HG03342 (cell line): Measurements from ENCODE around the gene NANS.
"Not testable (repeated sequence)": the region's sequence is repeated elsewhere in the genome, so short reads cannot be mapped to it uniquely, and the experiment has no call there.

Experiments
- ATAC-seq: cut with Tn5 transposase; IDR thresholded peaks from one replicate; pipeline ENCODE4 v1.9.1; 2021; ENCODE audit warnings: mild to moderate bottlenecking, moderate library complexity; ENCODE audit not compliant: unreplicated experiment

Gene NANS

DNA sequence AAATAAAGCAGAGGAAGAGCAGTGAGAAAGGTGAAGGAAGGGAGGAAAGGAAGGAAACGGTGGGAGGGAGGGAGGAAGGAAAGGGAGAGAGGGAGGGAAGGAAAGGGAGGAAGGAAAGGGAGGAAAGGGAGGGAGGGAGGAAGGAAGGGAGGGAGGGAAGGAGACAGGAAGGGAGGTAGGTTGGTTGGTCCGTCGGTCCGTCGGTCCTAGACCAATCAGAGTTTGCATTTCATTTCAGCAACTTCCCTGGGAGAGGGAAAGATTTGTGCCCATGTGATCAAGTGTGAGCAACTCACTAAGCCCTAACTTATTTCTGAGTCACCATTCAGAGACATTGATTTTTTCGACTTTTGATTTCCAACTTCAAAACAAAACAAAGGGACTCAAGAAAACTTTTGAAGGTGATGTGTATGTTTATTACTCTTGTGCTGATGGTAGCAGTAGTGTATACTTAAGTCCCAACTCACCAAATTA, 18.8 kb downstream of the NANS start:
- ATAC-seq, result no peak

DNA sequence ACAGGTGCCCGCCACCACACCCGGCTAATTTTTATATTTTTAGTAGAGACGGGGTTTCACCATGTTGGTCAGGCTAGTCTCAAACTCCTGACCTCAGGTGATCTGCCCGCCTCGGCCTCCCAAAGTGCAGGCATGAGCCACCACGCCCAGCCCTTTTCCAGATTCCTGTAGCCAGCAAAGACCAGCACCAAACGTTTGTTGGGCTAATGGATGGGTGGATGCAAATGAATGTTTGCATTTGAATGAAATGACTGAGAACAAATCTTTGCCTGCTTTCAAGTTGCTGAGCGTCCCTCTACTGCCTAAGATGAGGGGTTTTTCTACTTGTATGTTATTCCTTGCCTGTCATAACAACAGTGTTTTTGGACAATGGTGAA, 20.0 kb downstream of the NANS start:
- ATAC-seq, result not testable (repeated sequence)

- ATAC-seq, result no peak
Measured at GRCh38 chr9:98078895-98079294, 22.4 kb downstream of the NANS start.

DNA sequence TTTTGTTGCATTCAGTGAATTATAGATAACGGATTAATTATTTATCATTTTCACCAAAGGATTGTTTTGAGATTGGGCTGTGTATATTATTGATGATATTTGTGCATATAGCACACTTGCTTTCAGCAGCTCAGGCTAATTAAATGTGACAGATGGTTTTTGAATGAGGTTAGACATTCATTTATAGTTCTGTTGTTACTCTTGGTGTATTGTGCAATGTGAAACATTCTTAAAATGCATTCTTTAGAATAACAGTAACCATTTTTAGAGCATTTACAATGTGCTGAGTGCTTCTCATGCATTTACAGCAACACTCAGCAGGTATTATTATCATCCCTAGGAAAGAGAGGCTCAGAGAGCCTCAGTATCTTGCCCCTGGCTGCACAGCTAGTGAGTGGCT, 23.8 kb downstream of the NANS start:
- no peak for ATAC-seq

DNA sequence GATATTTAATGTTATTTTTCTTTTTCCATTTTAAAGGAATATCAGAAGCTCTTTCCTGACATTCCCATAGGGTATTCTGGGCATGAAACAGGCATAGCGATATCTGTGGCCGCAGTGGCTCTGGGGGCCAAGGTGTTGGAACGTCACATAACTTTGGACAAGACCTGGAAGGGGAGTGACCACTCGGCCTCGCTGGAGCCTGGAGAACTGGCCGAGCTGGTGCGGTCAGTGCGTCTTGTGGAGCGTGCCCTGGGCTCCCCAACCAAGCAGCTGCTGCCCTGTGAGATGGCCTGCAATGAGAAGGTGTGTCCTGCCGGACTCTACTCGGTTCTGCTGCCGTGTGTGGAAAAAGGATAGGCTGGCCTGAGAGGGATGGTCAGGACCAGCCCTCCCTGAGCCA, 24.2 kb downstream of the NANS start:
- no peak for ATAC-seq

DNA sequence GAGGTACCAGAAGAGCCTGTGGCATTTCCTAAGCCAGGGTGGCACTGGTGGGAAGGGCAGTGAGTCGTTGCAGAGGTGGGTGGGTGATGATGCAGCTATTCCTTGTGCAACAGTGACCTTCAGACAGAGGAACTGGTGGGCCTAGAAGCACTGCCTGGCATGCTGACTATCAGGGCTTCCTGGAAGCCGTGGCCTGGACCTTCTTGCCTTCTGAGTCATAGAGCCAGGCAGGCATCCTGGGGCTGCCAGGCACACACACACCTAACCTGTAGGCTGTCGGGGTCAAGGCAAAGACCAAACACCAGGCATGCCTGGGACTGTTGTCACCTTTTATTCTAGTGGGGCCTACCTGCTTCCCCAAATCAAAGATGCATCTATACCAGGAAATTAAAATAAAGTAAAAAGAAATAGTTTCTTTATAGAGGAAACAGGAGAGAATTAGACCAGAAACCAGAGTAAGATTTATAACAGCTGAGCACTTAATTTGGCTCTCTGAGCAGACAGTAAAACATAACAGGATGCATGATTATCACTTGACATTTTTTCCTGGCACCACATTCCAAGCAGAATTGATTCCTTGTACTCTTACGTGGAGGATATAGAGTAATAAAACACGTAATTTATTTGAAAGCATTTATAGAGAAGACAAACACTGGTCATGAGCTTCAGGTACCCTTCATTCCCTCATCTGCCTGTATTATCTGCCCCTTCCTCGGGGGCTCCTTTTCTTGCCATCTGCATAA, 25.1 kb downstream of the NANS start:
- ATAC-seq, result no peak

- ATAC-seq, result no peak
Measured at GRCh38 chr9:98083061-98083501, 26.5 kb downstream of the NANS start.

DNA sequence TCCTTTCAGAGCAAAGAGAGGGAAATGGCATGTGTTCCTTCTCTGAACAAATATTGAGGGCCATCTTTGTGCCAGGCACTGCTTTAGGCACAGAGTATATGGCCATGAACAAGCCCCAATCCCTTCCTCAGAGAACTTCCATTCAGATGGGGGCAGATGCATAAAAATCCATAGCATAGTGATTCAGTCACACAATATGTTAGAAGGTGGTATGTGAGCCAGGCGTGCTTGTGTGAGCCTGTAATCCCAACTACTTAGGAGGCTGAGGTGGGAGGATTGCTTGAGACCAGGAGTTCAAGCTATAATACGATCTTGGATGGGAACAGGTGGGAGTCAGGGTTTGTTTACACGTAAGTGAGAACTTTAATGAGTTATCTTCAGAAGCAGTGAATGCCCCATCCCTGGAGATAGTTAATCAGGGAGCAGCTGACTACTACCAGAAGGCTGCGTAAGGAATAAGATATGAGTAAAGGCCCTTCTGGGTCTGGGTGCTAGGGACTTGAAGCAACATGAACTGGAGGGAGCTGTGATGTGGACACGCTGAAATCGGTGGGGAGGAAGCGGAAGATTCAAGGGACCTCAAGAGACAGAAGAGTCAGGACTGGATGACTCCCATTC, 27.1 kb downstream of the NANS start:
- no peak for ATAC-seq

- ATAC-seq, result no peak
Measured at GRCh38 chr9:98084396-98084795, 27.9 kb downstream of the NANS start.

DNA sequence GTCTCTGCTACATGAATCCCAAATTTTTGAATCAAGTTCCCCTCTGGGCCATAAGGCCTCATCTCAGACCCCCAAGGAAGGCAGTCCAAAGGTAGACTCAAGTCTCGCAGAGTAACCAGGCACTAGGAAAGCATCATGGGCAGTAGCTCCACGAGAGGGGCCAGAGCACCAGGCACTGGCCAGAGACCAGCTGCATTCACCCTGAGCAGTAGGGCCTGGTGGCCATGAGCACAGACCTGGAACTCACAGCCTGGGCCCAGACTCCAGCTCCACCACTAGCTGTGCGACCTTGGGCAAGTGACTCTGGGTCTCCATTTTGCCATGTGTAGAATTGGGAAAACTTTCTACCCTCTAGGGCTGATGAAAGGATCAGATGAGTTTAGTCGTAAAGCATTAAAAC, 28.5 kb downstream of the NANS start:
- no peak for ATAC-seq

- no peak for ATAC-seq
Measured at GRCh38 chr9:98085944-98086343, 29.4 kb downstream of the NANS start.

DNA sequence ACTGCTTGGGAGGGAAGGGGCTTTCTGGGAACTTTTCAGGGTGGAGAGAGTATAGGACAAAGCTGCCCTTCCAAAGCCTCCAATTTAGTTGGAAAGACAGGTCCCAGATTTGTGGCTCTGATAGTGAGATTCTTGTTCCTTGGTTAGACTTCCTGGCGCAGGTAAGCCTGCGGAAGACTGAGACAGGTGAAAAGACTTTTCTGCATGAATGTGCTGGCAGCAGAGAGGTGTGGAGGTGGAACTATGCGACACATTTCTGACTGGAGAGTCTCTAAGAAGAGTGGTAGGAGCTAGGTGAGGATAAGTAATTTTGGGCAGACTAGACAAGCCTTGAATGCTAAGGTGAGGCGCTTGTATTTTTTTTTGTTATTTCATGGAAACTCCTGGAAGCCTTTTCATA, 29.9 kb downstream of the NANS start:
- no peak for ATAC-seq

DNA sequence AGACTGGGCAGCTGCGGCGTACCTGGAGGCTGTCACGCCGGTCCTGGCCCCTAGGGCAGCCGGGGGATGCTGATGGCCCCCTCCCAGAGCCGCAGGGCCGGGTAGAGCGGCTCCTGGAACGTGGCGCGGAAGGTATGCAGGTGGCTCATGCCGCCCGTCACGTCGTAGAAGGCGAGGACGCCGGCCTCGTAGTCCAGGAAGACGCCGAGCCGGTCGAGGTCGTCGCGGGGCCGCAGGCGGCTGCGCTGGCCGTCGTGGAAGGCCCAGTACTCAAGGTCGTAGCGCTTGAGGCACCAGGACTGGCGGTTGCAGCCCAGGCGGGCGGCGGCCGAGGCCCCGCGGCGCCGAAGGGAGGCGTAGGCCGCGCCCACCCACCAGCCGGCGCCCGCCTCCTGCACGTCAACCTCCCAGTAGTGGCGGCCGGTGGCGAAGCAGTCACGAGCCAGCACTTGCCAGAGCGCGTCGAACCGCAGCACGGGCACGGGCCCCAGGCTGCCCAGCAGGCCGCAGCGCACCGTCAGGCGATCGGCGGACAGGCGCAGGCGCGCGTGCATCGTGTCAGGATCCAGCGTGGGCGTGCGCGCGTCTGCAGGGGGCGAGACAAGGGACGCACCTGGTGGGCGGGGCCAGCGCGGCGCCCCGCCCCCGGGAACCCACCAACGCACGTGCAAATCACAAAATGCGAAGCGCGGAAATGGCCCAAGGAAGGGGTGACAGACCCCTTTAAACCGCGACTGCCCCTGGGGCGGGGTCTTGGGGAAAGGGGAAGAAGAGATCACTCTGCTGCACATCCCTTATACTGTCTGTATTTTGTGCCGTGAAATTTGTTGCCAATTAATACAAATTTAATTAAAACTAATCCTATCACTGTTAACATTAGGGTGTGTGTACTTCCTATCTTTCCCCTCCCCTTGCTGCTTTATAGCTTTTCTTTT, 31.2 kb downstream of the NANS start:
- no peak for ATAC-seq

DNA sequence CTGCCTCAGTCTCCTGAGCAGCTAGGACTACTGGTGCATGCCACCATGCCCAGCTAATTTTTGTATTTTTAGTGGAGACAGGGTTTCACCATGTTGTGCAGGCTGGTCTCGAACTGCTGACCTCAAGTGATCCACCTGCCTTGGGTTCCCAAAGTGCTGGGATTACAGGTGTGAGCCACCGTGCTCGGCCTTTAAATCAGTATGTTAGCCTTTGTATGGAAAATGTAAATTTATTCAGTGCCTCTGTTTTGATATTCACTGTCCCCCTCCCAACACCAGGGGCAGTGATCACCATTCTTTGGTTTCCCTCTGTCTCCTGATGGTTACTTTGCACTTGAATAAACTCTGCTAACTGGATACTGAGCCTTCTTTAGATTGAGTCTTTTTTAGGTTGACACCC, 34.1 kb downstream of the NANS start:
- not testable (repeated sequence) for ATAC-seq

- no peak for ATAC-seq
Measured at GRCh38 chr9:98091735-98092612, 35.4 kb downstream of the NANS start.

GRCh38 chr9:98092613-98092931, 36.0 kb downstream of the NANS start:
- no peak for ATAC-seq

- no peak for ATAC-seq
Measured at GRCh38 chr9:98094316-98094715, 37.8 kb downstream of the NANS start.

- no peak for ATAC-seq
Measured at GRCh38 chr9:98094851-98095250, 38.3 kb downstream of the NANS start.

DNA sequence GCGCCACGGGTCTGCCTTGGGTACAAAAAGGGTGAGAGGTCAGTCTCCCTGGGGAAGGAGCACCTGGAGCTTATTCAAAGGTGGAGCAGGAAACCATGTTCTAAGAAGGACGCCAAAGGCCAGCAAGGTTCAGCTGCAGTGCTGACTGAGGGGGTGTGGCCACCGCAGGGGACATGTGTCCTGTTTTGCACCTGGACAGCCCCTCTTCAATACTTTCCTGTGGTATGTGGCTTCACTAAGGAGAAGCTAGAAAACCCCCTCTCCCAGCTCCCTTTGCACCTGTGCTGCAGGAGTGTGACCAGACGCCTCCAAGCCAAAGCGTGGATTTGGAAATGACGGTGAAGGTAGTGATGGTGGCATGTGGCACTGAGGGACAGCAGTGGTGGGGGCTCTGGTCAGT, 38.9 kb downstream of the NANS start:
- ATAC-seq, result no peak

DNA sequence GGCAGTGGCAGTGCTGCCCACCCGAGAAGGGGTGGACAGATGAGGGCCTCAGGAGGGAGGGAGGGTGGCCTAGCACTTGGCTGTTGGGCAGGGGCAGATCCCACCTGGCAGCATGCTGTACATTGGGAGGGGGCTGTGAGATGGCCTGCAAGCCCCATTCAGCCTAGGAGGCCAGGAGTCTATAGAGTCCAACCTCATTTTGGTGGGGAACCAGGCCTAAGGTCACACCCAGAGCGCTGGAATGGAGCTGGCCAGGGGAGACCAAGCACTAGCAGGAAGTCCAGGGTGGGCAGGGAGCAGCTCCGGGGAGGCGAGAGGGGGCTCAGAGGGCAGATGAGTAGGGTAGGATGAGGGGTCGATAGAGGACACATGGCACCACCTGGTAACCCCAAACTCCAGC, 39.6 kb downstream of the NANS start:
- no peak for ATAC-seq

DNA sequence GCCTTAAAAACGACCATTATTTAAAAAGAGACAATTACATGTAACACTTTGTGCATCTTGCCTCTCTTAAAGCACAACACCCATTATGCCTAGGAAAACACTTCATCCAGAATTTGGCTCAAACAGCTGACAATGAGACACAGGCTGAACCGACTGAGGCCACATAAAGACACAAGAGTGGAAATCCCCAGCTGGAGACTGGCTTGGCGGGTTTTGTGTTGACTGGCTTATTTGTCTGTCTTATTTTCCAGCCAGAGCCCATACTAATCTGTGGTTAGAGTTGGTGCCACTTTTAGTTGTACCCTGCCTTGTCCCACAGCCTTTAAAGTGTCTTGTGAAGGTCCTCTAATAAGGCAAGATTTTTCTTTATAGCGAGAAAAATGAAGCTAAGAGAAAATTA, 41.3 kb downstream of the NANS start:
- ATAC-seq, result no peak
